Tibial nerve (tissue), 4 donors: ENCODE data around the gene MAN2A1. TPM values are rescaled to one million over a fixed set of nuclear protein-coding genes. Genes with fewer than 3 reads are reported as not detected.

ENCODE experiments used
- DNase-seq, 2 donors: peaks; one replicate each; pipeline ENCODE4 v3.0.0-alpha.2; 2019; ENCODE audit warnings: low spot score in 2 of 2
- H3K27ac ChIP-seq, 4 donors: fragments of 200-600 bp; sonication (generic) in 3 of 4; one replicate each; pipeline ENCODE4 v1.5.1; 2017 to 2019; ENCODE audit warnings: mild to moderate bottlenecking in 1 of 4
- H3K27me3 ChIP-seq, 2 donors: fragments of 200-600 bp; sonication (generic) in 1 of 2; one replicate each; pipeline versions ENCODE4 v1.5.1 to v1.6.0; 2017 to 2019
- H3K36me3 ChIP-seq, 3 donors: fragments of 200-600 bp; sonication (generic); one replicate each; pipeline ENCODE4 v1.5.1; 2018 to 2019
- H3K4me1 ChIP-seq, 4 donors: fragments of 200-600 bp; sonication (generic) in 3 of 4; one replicate each; pipeline ENCODE4 v1.5.1; 2017 to 2019
- H3K4me3 ChIP-seq, 4 donors: fragments of 200-600 bp; sonication (generic) in 3 of 4; one replicate each; pipeline ENCODE4 v1.5.1; 2017 to 2019; ENCODE audit warnings: mild to moderate bottlenecking in 1 of 4, moderate library complexity in 1 of 4
- H3K9me3 ChIP-seq, 4 donors: fragments of 200-600 bp; sonication (generic) in 3 of 4; one replicate each; pipeline ENCODE4 v1.5.1; 2017 to 2019
- EP300 ChIP-seq, 2 donors: sonication (generic); formaldehyde crosslinking; IDR thresholded peaks; one replicate each; pipeline ENCODE4 v1.6.1; 2017; ENCODE audit warnings: antibody characterized with exemption in 2 of 2, mild to moderate bottlenecking in 1 of 2
- POLR2A ChIP-seq, 2 donors: fragments of 450-650 bp; IDR thresholded peaks; one replicate each; pipeline ENCODE4 v1.6.1; 2017; ENCODE audit warnings: antibody characterized with exemption in 2 of 2, mild to moderate bottlenecking in 2 of 2, moderate library complexity in 2 of 2
- WGBS, 2 donors: methylation state at CpG; one replicate each; pipeline ENCODE4 v1.1.5; 2018; 5-methylcytosine and 5-hydroxymethylcytosine counted together
- total RNA-seq, 4 donors: library from RNA; depleted of rRNA; stranded (reverse); fragments of >200 nt; gene quantifications; one replicate each; pipeline ENCODE4 v1.1.0, GENCODE V29; 2016
- TF ChIP-seq, protein P1 (sequence below), 5 experiments: fragments of 200-600 bp in 3 of 5; fragments of 450-650 bp in 2 of 5; sonication (generic) in 3 of 5; IDR thresholded peaks; one replicate each; pipeline ENCODE4 v1.5.1; 2016 to 2019; ENCODE audit warnings: antibody characterized with exemption in 5 of 5, mild to moderate bottlenecking in 3 of 5, moderate library complexity in 2 of 5

MAN2A1 gene
- total RNA-seq, 4 donors from 2014 or later = 50.0 to 66.0 (median 56.7) TPM

DNA sequence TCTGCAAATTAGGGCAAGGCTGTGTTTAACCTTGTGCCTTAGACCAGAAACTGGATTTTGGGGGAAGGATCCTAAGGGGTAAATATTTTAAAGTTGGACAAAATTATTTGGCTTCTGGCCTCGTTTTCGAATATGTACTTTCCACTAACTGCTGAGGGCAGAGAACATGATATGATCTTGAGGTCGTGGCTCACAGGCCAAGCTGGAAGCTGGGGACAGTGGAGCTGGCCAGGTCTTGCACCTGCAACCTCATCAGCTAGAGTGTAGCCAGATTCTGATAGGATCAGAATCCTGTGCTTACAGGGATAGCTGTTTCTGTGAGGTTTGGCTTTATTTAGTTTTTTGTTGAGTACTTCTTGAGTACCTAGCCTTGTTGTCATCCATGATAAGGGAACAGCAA lies 24.9 kb downstream of the MAN2A1 start:
- Histone ChIP-seq H3K36me3 (no peaks in the 10 kb centered on the region), H3K9me3 (no peaks in the 10 kb centered on the region), H3K27me3 (no peaks in the 10 kb centered on the region), H3K27ac (no peak overlapping the region), H3K4me1 (peaks cover 0 to 24% (median 8%) of the 10 kb centered on the region in 4 donors), H3K4me3 (no peak overlapping the region)
- WGBS, 2 donors = 35 to 54% methylated on average over 3 of the region's 3 CpGs
- no peak for DNase-seq
- TF ChIP-seq POLR2A (IDR thresholded peaks at IDR 0.05) = no peak
- no peak for TF ChIP-seq EP300 (IDR thresholded peaks at IDR 0.05)
- TF ChIP-seq, protein P1, sequence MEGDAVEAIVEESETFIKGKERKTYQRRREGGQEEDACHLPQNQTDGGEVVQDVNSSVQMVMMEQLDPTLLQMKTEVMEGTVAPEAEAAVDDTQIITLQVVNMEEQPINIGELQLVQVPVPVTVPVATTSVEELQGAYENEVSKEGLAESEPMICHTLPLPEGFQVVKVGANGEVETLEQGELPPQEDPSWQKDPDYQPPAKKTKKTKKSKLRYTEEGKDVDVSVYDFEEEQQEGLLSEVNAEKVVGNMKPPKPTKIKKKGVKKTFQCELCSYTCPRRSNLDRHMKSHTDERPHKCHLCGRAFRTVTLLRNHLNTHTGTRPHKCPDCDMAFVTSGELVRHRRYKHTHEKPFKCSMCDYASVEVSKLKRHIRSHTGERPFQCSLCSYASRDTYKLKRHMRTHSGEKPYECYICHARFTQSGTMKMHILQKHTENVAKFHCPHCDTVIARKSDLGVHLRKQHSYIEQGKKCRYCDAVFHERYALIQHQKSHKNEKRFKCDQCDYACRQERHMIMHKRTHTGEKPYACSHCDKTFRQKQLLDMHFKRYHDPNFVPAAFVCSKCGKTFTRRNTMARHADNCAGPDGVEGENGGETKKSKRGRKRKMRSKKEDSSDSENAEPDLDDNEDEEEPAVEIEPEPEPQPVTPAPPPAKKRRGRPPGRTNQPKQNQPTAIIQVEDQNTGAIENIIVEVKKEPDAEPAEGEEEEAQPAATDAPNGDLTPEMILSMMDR (IDR thresholded peaks at IDR 0.05) = no peak

DNA sequence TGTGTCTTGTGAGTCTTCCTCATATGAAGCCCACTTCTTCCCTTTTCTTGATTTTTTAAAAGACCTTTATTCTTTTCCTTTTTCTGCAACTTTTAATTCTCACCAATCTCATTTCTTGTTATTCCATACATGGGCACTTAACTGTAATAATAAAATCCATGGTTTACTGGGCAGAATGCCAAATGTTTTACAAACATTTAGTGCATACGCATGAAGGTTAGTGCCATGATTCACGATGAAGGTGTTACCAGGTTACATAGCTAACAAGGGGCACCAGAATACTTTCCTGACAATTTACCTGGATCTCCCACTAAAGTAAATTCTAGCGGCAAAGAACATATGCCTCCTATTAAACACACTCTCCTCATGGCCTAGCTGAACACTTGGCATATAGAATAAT lies 28.5 kb downstream of the MAN2A1 start:
- WGBS, 2 donors = 77 to 82% methylated on average over 3 of the region's 3 CpGs
- Histone ChIP-seq H3K27ac (no peak overlapping the region), H3K27me3 (no peaks in the 10 kb centered on the region), H3K9me3 (no peaks in the 10 kb centered on the region), H3K36me3 (peaks cover 0 to 3% (median 0%) of the 10 kb centered on the region in 3 donors), H3K4me1 (peaks cover 0 to 15% (median 2%) of the 10 kb centered on the region in 4 donors), H3K4me3 (no peak overlapping the region)
- TF ChIP-seq, protein P1 (IDR thresholded peaks at IDR 0.05) = no peak
- TF ChIP-seq POLR2A (IDR thresholded peaks at IDR 0.05) (no peak), EP300 (IDR thresholded peaks at IDR 0.05) (no peak)
- DNase-seq = no peak

DNA sequence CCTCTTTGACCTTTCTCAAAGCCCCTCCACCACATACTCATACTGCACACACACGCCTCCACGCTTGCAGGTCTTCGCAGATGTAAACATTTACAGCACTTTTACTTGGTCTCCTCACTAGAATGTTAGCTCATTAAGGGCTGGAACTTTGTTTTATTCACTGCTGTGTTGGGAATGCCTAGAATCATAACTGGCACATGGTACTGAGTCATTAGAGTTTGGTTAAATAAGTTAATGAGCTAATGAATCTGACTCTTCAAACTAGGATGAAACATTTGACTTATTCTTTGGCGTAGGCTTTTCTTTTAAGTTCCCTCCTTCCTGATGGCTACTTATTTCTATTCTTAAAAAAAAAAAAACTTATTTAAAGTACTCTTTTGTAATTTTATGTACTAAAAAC lies 28.9 kb downstream of the MAN2A1 start:
- H3K4me1 ChIP-seq = peaks cover 0 to 11% (median 2%) of the 10 kb centered on the region in 4 donors
- H3K27me3 ChIP-seq = no peaks in the 10 kb centered on the region
- H3K27ac ChIP-seq = no peak overlapping the region
- no peak for DNase-seq
- H3K36me3 ChIP-seq = peaks cover 0 to 7% (median 0%) of the 10 kb centered on the region in 3 donors
- WGBS, 2 donors = 92 to 94% methylated on average over 4 of the region's 4 CpGs
- TF ChIP-seq POLR2A (IDR thresholded peaks at IDR 0.05) = no peak
- TF ChIP-seq, protein P1 (IDR thresholded peaks at IDR 0.05) = no peak
- no peak for TF ChIP-seq EP300 (IDR thresholded peaks at IDR 0.05)
- H3K4me3 ChIP-seq = no peak overlapping the region
- H3K9me3 ChIP-seq = no peaks in the 10 kb centered on the region

DNA sequence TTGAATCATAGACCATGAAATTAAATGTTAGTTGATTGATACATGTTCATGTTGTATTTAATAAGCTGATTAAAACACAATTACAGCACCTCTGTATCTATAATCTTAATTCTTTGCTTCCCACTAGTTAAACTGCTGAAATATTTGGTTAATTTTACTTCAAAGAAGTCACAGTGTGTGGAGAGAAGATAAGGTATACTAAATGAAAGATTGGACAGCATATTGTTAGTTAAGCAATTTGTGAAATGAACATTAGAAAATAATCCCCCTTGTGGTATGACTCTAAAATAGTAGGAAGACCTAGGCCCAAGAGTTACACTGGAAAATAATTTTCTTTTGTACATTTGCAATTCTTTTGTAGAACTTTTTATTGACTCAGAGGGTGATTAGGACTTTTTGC lies 30.3 kb downstream of the MAN2A1 start:
- Histone ChIP-seq H3K36me3 (peaks cover 0 to 9% (median 0%) of the 10 kb centered on the region in 3 donors), H3K4me1 (no peaks in the 10 kb centered on the region), H3K27ac (no peak overlapping the region), H3K9me3 (no peaks in the 10 kb centered on the region), H3K4me3 (no peak overlapping the region), H3K27me3 (no peaks in the 10 kb centered on the region)
- TF ChIP-seq EP300 (IDR thresholded peaks at IDR 0.05) (no peak), POLR2A (IDR thresholded peaks at IDR 0.05) (no peak)
- TF ChIP-seq, protein P1 (IDR thresholded peaks at IDR 0.05) = no peak
- DNase-seq = no peak

DNA sequence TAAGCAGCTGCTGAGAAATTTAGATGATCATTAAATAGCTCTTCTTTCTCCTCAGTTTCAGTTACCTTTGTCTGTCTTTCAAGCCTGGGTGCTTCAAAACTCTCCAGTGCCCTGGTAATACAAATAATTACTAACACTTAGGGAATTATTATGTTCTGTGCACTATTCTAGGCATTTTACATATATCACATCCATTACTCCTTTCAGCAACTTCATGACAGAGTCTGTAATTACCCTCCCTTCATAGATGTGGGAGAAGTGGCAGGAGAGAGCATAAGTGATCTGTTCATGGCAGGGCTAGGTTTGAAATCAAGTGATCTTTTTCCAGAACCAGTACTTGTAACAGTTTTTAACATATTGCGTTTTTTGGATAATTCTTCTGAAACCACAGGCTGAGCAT lies 32.0 kb downstream of the MAN2A1 start:
- TF ChIP-seq EP300 (IDR thresholded peaks at IDR 0.05) = no peak
- no peak for TF ChIP-seq POLR2A (IDR thresholded peaks at IDR 0.05)
- TF ChIP-seq, protein P1 (IDR thresholded peaks at IDR 0.05) = no peak
- Histone ChIP-seq H3K36me3 (peaks cover 0 to 14% (median 0%) of the 10 kb centered on the region in 3 donors), H3K27ac (no peak overlapping the region), H3K4me1 (no peaks in the 10 kb centered on the region), H3K4me3 (no peak overlapping the region), H3K27me3 (no peaks in the 10 kb centered on the region), H3K9me3 (no peaks in the 10 kb centered on the region)
- WGBS, 2 donors = 93 to 100% methylated on average over 1 of the region's 1 CpG
- DNase-seq = no peak
